H1 (cell line): ENCODE data around the gene SYNDIG1.

ENCODE experiments used
- ATF2 ChIP-seq: IDR thresholded peaks from 2 replicates; pipeline ENCODE4 v1.6.1; 2012; ENCODE audit warnings: low read length, inconsistent platforms
- EZH2 ChIP-seq: fragments of 200-600 bp; sonication (generic); IDR thresholded peaks from 2 replicates; pipeline ENCODE4 v1.7.1; 2012; ENCODE audit warnings: low read depth, mild to moderate bottlenecking, moderate library complexity, low read length, inconsistent platforms; ENCODE audit not compliant: severe bottlenecking
- FOSL1 ChIP-seq: IDR thresholded peaks from 2 replicates; pipeline ENCODE4 v1.6.1; 2011; ENCODE audit warnings: mild to moderate bottlenecking, low read depth, low read length, moderate library complexity; ENCODE audit not compliant: insufficient read depth
- POLR2A ChIP-seq, 2 experiments: IDR thresholded peaks; 1 replicate in 1 of 2; 2 replicates in 1 of 2; pipeline ENCODE4 v1.6.1; 2011; ENCODE audit warnings: low read depth in 2 of 2, low read length in 2 of 2, mild to moderate bottlenecking in 2 of 2; ENCODE audit errors: control extremely low read depth in 1 of 2
- POLR2AphosphoS5 ChIP-seq: IDR thresholded peaks from 2 replicates; pipeline ENCODE4 v1.6.1; 2011; ENCODE audit warnings: low read depth, low read length
- RBBP5 ChIP-seq: IDR thresholded peaks from 2 replicates; pipeline ENCODE4 v1.7.1; 2012; ENCODE audit warnings: low read depth, mild to moderate bottlenecking, inconsistent platforms, low read length, moderate library complexity, borderline replicate concordance
- RNF2 ChIP-seq: fragments of 200-900, 300-1000 bp; sonication (generic); IDR thresholded peaks from 2 replicates; pipeline ENCODE4 v1.7.1; 2016; ENCODE audit warnings: borderline replicate concordance, low read depth, mild to moderate bottlenecking, antibody characterized with exemption, low read length; ENCODE audit not compliant: poor library complexity, severe bottlenecking; ENCODE audit errors: missing control alignments
- TF ChIP-seq, protein P1 (sequence below): IDR thresholded peaks from 2 replicates; pipeline ENCODE4 v1.6.1; 2012; ENCODE audit warnings: inconsistent platforms
- TF ChIP-seq, protein P2 (sequence below), 3 experiments: IDR thresholded peaks; 1 replicate in 2 of 3; 2 replicates in 1 of 3; pipeline versions ENCODE4 v1.5.1 to v1.6.1; 2011; ENCODE audit warnings: low read length in 3 of 3, mild to moderate bottlenecking in 3 of 3, inconsistent platforms in 2 of 3, low read depth in 1 of 3, moderate library complexity in 1 of 3; ENCODE audit not compliant: insufficient read depth in 1 of 3; ENCODE audit errors: control extremely low read depth in 1 of 3
- TF ChIP-seq, protein P3 (sequence below): IDR thresholded peaks from 2 replicates; pipeline ENCODE4 v1.6.1; 2011; ENCODE audit warnings: low read length, improper control_type of control experiment

GRCh38 chr20:24630486-24631172 is 161.2 kb downstream of the SYNDIG1 start:
- TF ChIP-seq, protein P1, sequence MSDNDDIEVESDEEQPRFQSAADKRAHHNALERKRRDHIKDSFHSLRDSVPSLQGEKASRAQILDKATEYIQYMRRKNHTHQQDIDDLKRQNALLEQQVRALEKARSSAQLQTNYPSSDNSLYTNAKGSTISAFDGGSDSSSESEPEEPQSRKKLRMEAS: no peak
- no peak for TF ChIP-seq FOSL1
- no peak for TF ChIP-seq RBBP5
- TF ChIP-seq, protein P2, sequence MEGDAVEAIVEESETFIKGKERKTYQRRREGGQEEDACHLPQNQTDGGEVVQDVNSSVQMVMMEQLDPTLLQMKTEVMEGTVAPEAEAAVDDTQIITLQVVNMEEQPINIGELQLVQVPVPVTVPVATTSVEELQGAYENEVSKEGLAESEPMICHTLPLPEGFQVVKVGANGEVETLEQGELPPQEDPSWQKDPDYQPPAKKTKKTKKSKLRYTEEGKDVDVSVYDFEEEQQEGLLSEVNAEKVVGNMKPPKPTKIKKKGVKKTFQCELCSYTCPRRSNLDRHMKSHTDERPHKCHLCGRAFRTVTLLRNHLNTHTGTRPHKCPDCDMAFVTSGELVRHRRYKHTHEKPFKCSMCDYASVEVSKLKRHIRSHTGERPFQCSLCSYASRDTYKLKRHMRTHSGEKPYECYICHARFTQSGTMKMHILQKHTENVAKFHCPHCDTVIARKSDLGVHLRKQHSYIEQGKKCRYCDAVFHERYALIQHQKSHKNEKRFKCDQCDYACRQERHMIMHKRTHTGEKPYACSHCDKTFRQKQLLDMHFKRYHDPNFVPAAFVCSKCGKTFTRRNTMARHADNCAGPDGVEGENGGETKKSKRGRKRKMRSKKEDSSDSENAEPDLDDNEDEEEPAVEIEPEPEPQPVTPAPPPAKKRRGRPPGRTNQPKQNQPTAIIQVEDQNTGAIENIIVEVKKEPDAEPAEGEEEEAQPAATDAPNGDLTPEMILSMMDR (IDR thresholded peaks at IDR 0.05; ENCODE audit: control extremely low read depth in 1 of 3, insufficient read depth in 1 of 3, low read depth in 1 of 3, low read length in 3 of 3): no peak
- TF ChIP-seq POLR2A (IDR thresholded peaks at IDR 0.05; ENCODE audit: control extremely low read depth in 1 of 2, low read depth in 2 of 2, low read length in 2 of 2): no peak
- TF ChIP-seq, protein P3, sequence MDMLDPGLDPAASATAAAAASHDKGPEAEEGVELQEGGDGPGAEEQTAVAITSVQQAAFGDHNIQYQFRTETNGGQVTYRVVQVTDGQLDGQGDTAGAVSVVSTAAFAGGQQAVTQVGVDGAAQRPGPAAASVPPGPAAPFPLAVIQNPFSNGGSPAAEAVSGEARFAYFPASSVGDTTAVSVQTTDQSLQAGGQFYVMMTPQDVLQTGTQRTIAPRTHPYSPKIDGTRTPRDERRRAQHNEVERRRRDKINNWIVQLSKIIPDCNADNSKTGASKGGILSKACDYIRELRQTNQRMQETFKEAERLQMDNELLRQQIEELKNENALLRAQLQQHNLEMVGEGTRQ: no peak
- TF ChIP-seq RNF2: no peak
- no peak for TF ChIP-seq ATF2
- no peak for TF ChIP-seq POLR2AphosphoS5
- TF ChIP-seq EZH2: no peak
